Gastrocnemius medialis (tissue), 4 donors: ENCODE data around the gene GALNT9. TPM values are rescaled to one million over a fixed set of nuclear protein-coding genes. Genes with fewer than 3 reads are reported as not detected.

Experiments
- ATAC-seq, 2 donors: fragments of 150-250 bp; one replicate each; pipeline ENCODE4 v1.9.1; 2016
- DNase-seq, 2 donors: peaks; one replicate each; pipeline ENCODE4 v3.0.0-alpha.2; 2019
- H3K27ac ChIP-seq, 4 donors: fragments of 200-600 bp; sonication (generic); 1 replicate in 1 of 4; 2 replicates in 3 of 4; pipeline ENCODE4 v1.5.1; 2016 to 2018; ENCODE audit warnings: mild to moderate bottlenecking in 2 of 4, moderate library complexity in 1 of 4
- H3K27me3 ChIP-seq, 3 donors: fragments of 200-600 bp; sonication (generic) in 2 of 3; 1 replicate in 1 of 3; 2 replicates in 2 of 3; pipeline versions ENCODE4 v1.5.1 to v1.6.0; 2016 to 2019; ENCODE audit warnings: mild to moderate bottlenecking in 1 of 3, moderate library complexity in 1 of 3
- H3K36me3 ChIP-seq, 2 donors: fragments of 200-600 bp; sonication (generic) in 1 of 2; one replicate each; pipeline ENCODE4 v1.5.1; 2017 to 2018
- H3K4me1 ChIP-seq, 2 donors: fragments of 200-600 bp; sonication (generic) in 1 of 2; one replicate each; pipeline ENCODE4 v1.5.1; 2016 to 2017; ENCODE audit warnings: mild to moderate bottlenecking in 2 of 2
- H3K4me3 ChIP-seq, 4 donors: fragments of 200-600 bp; sonication (generic) in 3 of 4; 1 replicate in 1 of 4; 2 replicates in 3 of 4; pipeline ENCODE4 v1.5.1; 2016 to 2019; ENCODE audit warnings: mild to moderate bottlenecking in 2 of 4
- H3K9me3 ChIP-seq, 3 donors: fragments of 200-600 bp; sonication (generic) in 2 of 3; 1 replicate in 1 of 3; 2 replicates in 2 of 3; pipeline ENCODE4 v1.5.1; 2016 to 2019
- CTCF ChIP-seq, 5 experiments: fragments of 450-650 bp in 3 of 5; fragments of 200-600 bp in 2 of 5; sonication (generic) in 2 of 5; IDR thresholded peaks in 4 of 5; conservative IDR thresholded peaks in 1 of 5; 1 replicate in 4 of 5; 2 replicates in 1 of 5; pipeline ENCODE4 v1.5.1; 2016 to 2019; ENCODE audit warnings: antibody characterized with exemption in 5 of 5, mild to moderate bottlenecking in 3 of 5, moderate library complexity in 3 of 5
- POLR2A ChIP-seq, 2 donors: fragments of 450-650 bp; IDR thresholded peaks; one replicate each; pipeline ENCODE4 v1.6.1; 2017; ENCODE audit warnings: antibody characterized with exemption in 2 of 2, mild to moderate bottlenecking in 2 of 2, moderate library complexity in 2 of 2
- in situ Hi-C, 4 donors: fragments of 200-750 bp; cut with MboI; loops; one replicate each; pipeline versions ENCODE4 v1.15.0 to v1.8.0; 2017; ENCODE audit warnings: low sequenced_read_pairs in 4 of 4
- intact Hi-C: fragments of 100-400 bp; cut with DNase I; formaldehyde crosslinking; loops from one replicate; pipeline ENCODE4 v1.15.1; 2023; ENCODE audit warnings: low total_unique reads
- total RNA-seq, 4 donors: library from RNA; depleted of rRNA; stranded (reverse); fragments of >200 nt; gene quantifications; one replicate each; pipeline versions ENCODE4 v1.1.0 to v1.2.3, GENCODE V29; 2016

Gene GALNT9
- total RNA-seq, 4 donors from 2014 or later = not detected

GRCh38 chr12:132355742-132356681, 26.6 kb upstream of the GALNT9 start:
- Histone ChIP-seq H3K27ac (no peak overlapping the region), H3K4me3 (no peak overlapping the region), H3K36me3 (no peaks in the 10 kb centered on the region), H3K4me1 (no peaks in the 10 kb centered on the region), H3K27me3 (peaks cover 14 to 37% (median 36%) of the 10 kb centered on the region in 3 donors), H3K9me3 (no peaks in the 10 kb centered on the region)
- no peak for ATAC-seq
- no peak for TF ChIP-seq POLR2A (IDR thresholded peaks at IDR 0.05)
- TF ChIP-seq CTCF (IDR thresholded peaks at IDR 0.05 in 4 of 5, conservative IDR thresholded peaks at IDR 0.05 in 1 of 5) = no peak
- no peak for DNase-seq
- in situ Hi-C loops = no loop called here
- intact Hi-C loops = no loop called here

GRCh38 chr12:132354982-132355680, 25.7 kb upstream of the GALNT9 start:
- intact Hi-C loops (no loop called here), in situ Hi-C loops (no loop called here)
- TF ChIP-seq CTCF (IDR thresholded peaks at IDR 0.05 in 4 of 5, conservative IDR thresholded peaks at IDR 0.05 in 1 of 5) = no peak
- Histone ChIP-seq H3K9me3 (no peaks in the 10 kb centered on the region), H3K4me1 (no peaks in the 10 kb centered on the region), H3K27ac (no peak overlapping the region), H3K27me3 (peaks cover 14 to 37% (median 36%) of the 10 kb centered on the region in 3 donors), H3K36me3 (no peaks in the 10 kb centered on the region), H3K4me3 (no peak overlapping the region)
- DNase-seq (no peak), ATAC-seq (no peak)

GRCh38 chr12:132354211-132354981, 25.0 kb upstream of the GALNT9 start:
- no peak for DNase-seq
- Histone ChIP-seq H3K27ac (no peak overlapping the region), H3K36me3 (no peaks in the 10 kb centered on the region), H3K9me3 (no peaks in the 10 kb centered on the region), H3K4me1 (no peaks in the 10 kb centered on the region), H3K27me3 (peaks cover 14 to 37% (median 36%) of the 10 kb centered on the region in 3 donors), H3K4me3 (no peak overlapping the region)
- TF ChIP-seq POLR2A (IDR thresholded peaks at IDR 0.05) (no peak), CTCF (IDR thresholded peaks at IDR 0.05 in 4 of 5, conservative IDR thresholded peaks at IDR 0.05 in 1 of 5) (no peak)
- no peak for ATAC-seq
- in situ Hi-C loops (no loop called here), intact Hi-C loops (no loop called here)

- H3K9me3 ChIP-seq = no peaks in the 10 kb centered on the region
- H3K27ac ChIP-seq = no peak overlapping the region
- no peak overlapping the region for H3K4me3 ChIP-seq
- no peak for ATAC-seq
- TF ChIP-seq POLR2A (IDR thresholded peaks at IDR 0.05) = no peak
- no peak for TF ChIP-seq CTCF (IDR thresholded peaks at IDR 0.05 in 4 of 5, conservative IDR thresholded peaks at IDR 0.05 in 1 of 5)
- no peaks in the 10 kb centered on the region for H3K4me1 ChIP-seq
- no peaks in the 10 kb centered on the region for H3K36me3 ChIP-seq
- intact Hi-C loops (no loop called here), in situ Hi-C loops (no loop called here)
- DNase-seq = no peak
- peaks cover 14 to 37% (median 36%) of the 10 kb centered on the region in 3 donors for H3K27me3 ChIP-seq
Measured at GRCh38 chr12:132353811-132354210, 24.4 kb upstream of the GALNT9 start.
